GM19468 (cell line): ENCODE measurements around the gene CA12.

ENCODE experiments used
- ATAC-seq: cut with Tn5 transposase; IDR thresholded peaks from one replicate; pipeline ENCODE4 v1.9.1; 2021; ENCODE audit warnings: mild to moderate bottlenecking, moderate library complexity, moderate number of reproducible peaks; ENCODE audit not compliant: unreplicated experiment; ENCODE audit errors: extremely low read depth

CA12 gene

GRCh38 chr15:63402498-63403253 lies 21.0 kb upstream of the CA12 start:
- no peak for ATAC-seq

- no peak for ATAC-seq
Measured at GRCh38 chr15:63401714-63402497, 20.3 kb upstream of the CA12 start.

- ATAC-seq, result no peak
Measured at GRCh38 chr15:63401078-63401477, 19.4 kb upstream of the CA12 start.

GRCh38 chr15:63398456-63398855 lies 16.8 kb upstream of the CA12 start:
- ATAC-seq, result no peak

GRCh38 chr15:63396152-63396928 lies 14.7 kb upstream of the CA12 start:
- no peak for ATAC-seq

- no peak for ATAC-seq
Measured at GRCh38 chr15:63395730-63396151, 14.1 kb upstream of the CA12 start.

- ATAC-seq, result no peak
Measured at GRCh38 chr15:63392361-63393009, 10.8 kb upstream of the CA12 start.

GRCh38 chr15:63391669-63392360 lies 10.2 kb upstream of the CA12 start:
- no peak for ATAC-seq

GRCh38 chr15:63390689-63391088 lies 9.0 kb upstream of the CA12 start:
- no peak for ATAC-seq

GRCh38 chr15:63389902-63390670 lies 8.4 kb upstream of the CA12 start:
- ATAC-seq, result no peak

GRCh38 chr15:63388511-63388910 lies 6.9 kb upstream of the CA12 start:
- ATAC-seq, result no peak

- ATAC-seq, result no peak
Measured at GRCh38 chr15:63387748-63388493, 6.3 kb upstream of the CA12 start.

- no peak for ATAC-seq
Measured at GRCh38 chr15:63385911-63386531, 4.4 kb upstream of the CA12 start.

GRCh38 chr15:63384906-63385305 lies 3.3 kb upstream of the CA12 start:
- no peak for ATAC-seq

GRCh38 chr15:63382966-63383710 lies 1.5 kb upstream of the CA12 start:
- no peak for ATAC-seq

GRCh38 chr15:63380808-63381282 lies 801 bp downstream of the CA12 start:
- ATAC-seq, result no peak

- no peak for ATAC-seq
Measured at GRCh38 chr15:63380151-63380807, 1.4 kb downstream of the CA12 start.
